DOHH2 (cell line): ENCODE results near the gene HSD17B11.
"Not testable (repeated sequence)": the region's sequence is repeated elsewhere in the genome, so short reads cannot be mapped to it uniquely, and the experiment has no call there.

Experiments used
- H3F3A ChIP-seq: fragments of 200-600 bp; sonication (generic), shearing (Covaris generic); 2 replicates; pipeline ENCODE4 v1.6.0; 2016; ENCODE audit warnings: antibody characterized with exemption, mild to moderate bottlenecking; ENCODE audit not compliant: control insufficient read depth, insufficient read depth
- H3K27ac ChIP-seq: fragments of 200-600 bp; sonication (generic); 2 replicates; pipeline ENCODE4 v1.5.1; 2014; ENCODE audit warnings: low read depth, mild to moderate bottlenecking, low read length, moderate library complexity
- H3K27me3 ChIP-seq: fragments of 200-600 bp; sonication (generic); 2 replicates; pipeline ENCODE4 v1.6.1; 2014; ENCODE audit warnings: mild to moderate bottlenecking, low read length, mixed read lengths; ENCODE audit not compliant: control insufficient read depth
- H3K36me3 ChIP-seq: fragments of 200-600 bp; sonication (generic); 2 replicates; pipeline ENCODE4 v1.6.1; 2014; ENCODE audit warnings: mild to moderate bottlenecking, low read length, moderate library complexity, mixed read lengths; ENCODE audit not compliant: control insufficient read depth
- H3K4me1 ChIP-seq: fragments of 200-600 bp; sonication (generic); 2 replicates; pipeline ENCODE4 v1.6.1; 2014; ENCODE audit warnings: mild to moderate bottlenecking, low read length, mixed read lengths; ENCODE audit not compliant: control insufficient read depth
- H3K4me2 ChIP-seq: fragments of 200-600 bp; sonication (generic); 2 replicates; pipeline ENCODE4 v1.6.0; 2014; ENCODE audit warnings: mild to moderate bottlenecking, low read length, moderate library complexity
- H3K4me3 ChIP-seq: fragments of 200-600 bp; sonication (generic); 2 replicates; pipeline ENCODE4 v1.5.1; 2014; ENCODE audit warnings: mild to moderate bottlenecking, low read length, mixed read lengths
- H3K79me2 ChIP-seq: fragments of 200-600 bp; sonication (generic); 2 replicates; pipeline ENCODE4 v1.6.1; 2014; ENCODE audit warnings: mild to moderate bottlenecking, low read length, mixed read lengths; ENCODE audit not compliant: control insufficient read depth
- H3K9me2 ChIP-seq: fragments of 200-600 bp; sonication (generic); replicated peaks from 2 replicates; pipeline ENCODE4 v1.6.1; 2014; ENCODE audit warnings: mild to moderate bottlenecking, low read length, mixed read lengths; ENCODE audit not compliant: control insufficient read depth
- H3K9me3 ChIP-seq: fragments of 200-600 bp; sonication (generic); 2 replicates; pipeline ENCODE4 v1.6.1; 2014; ENCODE audit warnings: antibody characterized with exemption, low read length, mixed read lengths; ENCODE audit not compliant: control insufficient read depth, insufficient read depth
- H4K20me1 ChIP-seq: fragments of 200-600 bp; sonication (generic); 2 replicates; pipeline ENCODE4 v1.6.0; 2014; ENCODE audit warnings: low read depth, mild to moderate bottlenecking, antibody characterized with exemption, low read length, moderate library complexity; ENCODE audit not compliant: control insufficient read depth, insufficient read depth
- CTCF ChIP-seq: fragments of 200-600 bp; sonication (generic); IDR thresholded peaks from one replicate; pipeline ENCODE4 v1.5.1; 2014; ENCODE audit warnings: antibody characterized with exemption, mild to moderate bottlenecking, low read depth, low read length; ENCODE audit not compliant: poor library complexity, severe bottlenecking
- EZH2phosphoT487 ChIP-seq: fragments of 200-600 bp; sonication (generic); IDR thresholded peaks from 2 replicates; pipeline ENCODE4 v1.6.1; 2017; ENCODE audit warnings: borderline replicate concordance, mild to moderate bottlenecking, antibody characterized with exemption, low read length, moderate library complexity, mixed read lengths

HSD17B11 gene

GRCh38 chr4:87322754-87323153, 68.2 kb downstream of the HSD17B11 start, which contains the start of gene HSD17B13:
HSD17B13 (minus strand) TSS chr4:87322882; CDS start chr4:87322841, 41 bp downstream.
- Histone ChIP-seq H3K79me2 (no peaks in the 10 kb centered on the region), H3K27me3 (no peaks in the 10 kb centered on the region), H3K9me3 (no peaks in the 10 kb centered on the region), H4K20me1 (no peaks in the 10 kb centered on the region), H3K9me2 (no peaks in the 10 kb centered on the region), H3F3A (no peaks in the 10 kb centered on the region), H3K4me1 (no peaks in the 10 kb centered on the region), H3K27ac (no peak within 1 kb of the TSS), H3K4me2 (no peak within 1 kb of the TSS), H3K36me3 (no peaks in the 10 kb centered on the region), H3K4me3 (no peak within 1 kb of the TSS)
- TF ChIP-seq EZH2phosphoT487 = no peak
- no peak for TF ChIP-seq CTCF

- Histone ChIP-seq H3F3A (no peaks in the 10 kb centered on the region), H3K36me3 (no peaks in the 10 kb centered on the region), H3K79me2 (no peaks in the 10 kb centered on the region), H3K4me3 (no peak overlapping the region), H3K27ac (no peak overlapping the region), H4K20me1 (no peaks in the 10 kb centered on the region), H3K9me3 (no peaks in the 10 kb centered on the region), H3K9me2 (no peaks in the 10 kb centered on the region), H3K27me3 (no peaks in the 10 kb centered on the region), H3K4me2 (no peak overlapping the region), H3K4me1 (no peaks in the 10 kb centered on the region)
- no peak for TF ChIP-seq EZH2phosphoT487
- no peak for TF ChIP-seq CTCF
Measured at GRCh38 chr4:87321888-87322287, 69.1 kb downstream of the HSD17B11 start.

DNA sequence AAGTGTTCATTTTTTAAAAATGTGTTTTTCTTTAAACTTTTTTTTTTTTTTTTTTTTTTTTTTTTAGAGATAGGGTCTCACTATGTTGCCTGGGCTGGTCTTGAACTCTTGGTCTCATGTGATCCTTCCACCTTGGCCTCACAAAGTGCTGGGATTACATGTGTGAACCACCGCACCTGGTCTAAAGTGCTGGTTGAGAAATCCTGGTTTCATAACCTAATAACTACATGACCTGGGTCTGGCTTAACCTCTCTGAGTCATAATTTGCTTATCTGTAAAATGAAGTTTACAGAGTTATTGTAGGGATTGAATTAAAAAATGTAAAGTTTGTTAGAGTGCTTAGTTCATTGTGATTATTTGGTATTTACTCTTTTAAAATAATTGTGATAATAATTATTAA, 73.5 kb downstream of the HSD17B11 start:
- no peak overlapping the region for H3K4me2 ChIP-seq
- no peaks in the 10 kb centered on the region for H3K9me2 ChIP-seq
- TF ChIP-seq EZH2phosphoT487 (no peak), CTCF (no peak)
- H3K36me3 ChIP-seq = no peaks in the 10 kb centered on the region
- no peaks in the 10 kb centered on the region for H3F3A ChIP-seq
- H3K79me2 ChIP-seq = no peaks in the 10 kb centered on the region
- H3K27me3 ChIP-seq = no peaks in the 10 kb centered on the region
- no peaks in the 10 kb centered on the region for H3K4me1 ChIP-seq
- no peaks in the 10 kb centered on the region for H3K9me3 ChIP-seq
- H3K27ac ChIP-seq = no peak overlapping the region
- no peaks in the 10 kb centered on the region for H4K20me1 ChIP-seq
- H3K4me3 ChIP-seq = no peak overlapping the region

DNA sequence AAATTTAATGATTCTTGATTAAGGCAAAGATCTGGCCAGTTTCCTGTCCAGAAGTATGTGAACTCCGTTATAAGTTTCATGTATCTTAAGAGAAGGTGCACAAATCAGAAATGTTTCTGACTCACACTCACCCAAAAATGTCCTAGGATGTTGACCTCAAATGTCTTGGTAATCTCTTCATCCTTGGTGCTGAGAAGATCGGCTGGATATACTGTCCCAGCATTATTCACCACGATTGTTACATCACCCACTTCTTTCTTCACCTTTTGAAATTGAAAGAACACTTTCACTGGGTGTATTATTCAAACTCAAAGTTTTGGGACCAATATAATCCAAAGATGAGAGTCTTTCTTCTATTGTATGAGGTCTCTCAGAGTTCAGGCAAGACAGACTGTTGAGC, 74.0 kb downstream of the HSD17B11 start:
- TF ChIP-seq CTCF (no peak), EZH2phosphoT487 (no peak)
- no peaks in the 10 kb centered on the region for H3K9me3 ChIP-seq
- no peaks in the 10 kb centered on the region for H3K4me1 ChIP-seq

GRCh38 chr4:87315000-87315399, 76.0 kb downstream of the HSD17B11 start:
- not testable (repeated sequence) for H3K79me2 ChIP-seq, H3K4me3 ChIP-seq, H3K27ac ChIP-seq, H3K4me2 ChIP-seq, H3K27me3 ChIP-seq, H3K36me3 ChIP-seq, H3F3A ChIP-seq, H3K9me3 ChIP-seq, H4K20me1 ChIP-seq, H3K9me2 ChIP-seq, H3K4me1 ChIP-seq

More for the DNA sequence above, 74.0 kb downstream of the HSD17B11 start:
- Histone ChIP-seq H3K79me2 (no peaks in the 10 kb centered on the region), H3K27ac (no peak overlapping the region), H3K36me3 (no peaks in the 10 kb centered on the region), H3F3A (no peaks in the 10 kb centered on the region), H3K4me2 (no peak overlapping the region), H3K9me2 (no peaks in the 10 kb centered on the region), H3K4me3 (no peak overlapping the region), H4K20me1 (no peaks in the 10 kb centered on the region), H3K27me3 (no peaks in the 10 kb centered on the region)
